HG02884 (cell line): ENCODE measurements around the gene FAM83F.

ENCODE experiments used
- ATAC-seq: cut with Tn5 transposase; IDR thresholded peaks from one replicate; pipeline ENCODE4 v1.9.1; 2021; ENCODE audit warnings: mild to moderate bottlenecking, moderate library complexity; ENCODE audit not compliant: unreplicated experiment

The FAM83F gene

DNA sequence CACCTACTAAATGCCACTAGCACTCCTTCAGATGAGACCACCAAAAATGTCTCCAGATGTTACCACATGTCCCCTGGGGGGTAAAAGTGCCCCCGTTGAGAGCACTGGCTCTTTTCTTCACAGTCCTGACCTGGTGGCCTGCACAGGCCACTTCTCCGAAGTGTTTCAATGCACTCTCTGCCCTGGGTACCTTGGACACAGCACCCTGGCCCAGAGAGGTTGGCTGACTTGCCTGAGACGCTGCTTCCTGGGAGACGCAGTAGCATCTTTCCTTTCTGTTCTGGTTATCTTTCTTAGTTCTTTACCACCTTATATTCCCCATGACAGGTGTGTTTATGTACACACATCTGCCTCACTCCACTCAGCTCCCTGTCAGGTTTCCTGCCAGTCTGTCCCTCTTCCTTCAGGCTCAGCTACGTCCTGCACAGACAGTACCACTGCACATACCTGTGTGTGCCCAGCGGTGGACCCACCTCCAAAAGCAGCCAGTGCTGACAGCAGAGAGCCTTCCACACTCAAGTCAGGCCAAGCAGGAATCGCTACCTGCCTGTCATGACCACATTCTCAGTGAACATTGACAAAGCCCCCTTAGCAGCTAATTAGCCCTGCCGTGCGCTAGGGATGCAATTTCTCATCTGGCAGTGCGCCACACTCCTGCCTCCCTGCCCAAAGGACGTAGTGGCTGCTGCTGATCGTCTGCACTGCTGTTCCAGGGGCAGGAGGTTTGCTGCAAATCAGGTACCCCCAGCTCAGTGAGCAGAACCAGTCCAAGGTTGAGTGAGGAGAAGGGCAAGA is 39.0 kb downstream of the FAM83F start:
- ATAC-seq, result no peak

DNA sequence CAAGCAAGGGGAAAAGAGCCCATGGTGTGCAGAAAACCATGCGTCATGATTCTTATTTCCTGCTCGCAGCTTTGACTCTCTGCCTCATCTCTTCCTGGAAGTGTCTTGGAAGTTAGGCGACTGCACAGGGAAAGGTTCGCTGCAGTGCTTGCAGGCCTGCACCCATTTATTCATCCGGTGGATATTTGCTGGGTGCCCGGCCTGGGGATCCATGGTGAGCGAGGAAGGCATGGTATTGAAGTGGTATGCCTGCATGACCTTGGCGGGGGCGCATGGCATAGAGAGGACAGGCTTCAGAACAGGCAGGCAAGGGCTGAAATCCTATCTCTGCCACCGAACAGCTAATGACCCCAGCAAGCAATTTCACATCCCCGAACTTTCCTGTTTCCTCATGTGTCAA is 40.6 kb downstream of the FAM83F start:
- no peak for ATAC-seq

DNA sequence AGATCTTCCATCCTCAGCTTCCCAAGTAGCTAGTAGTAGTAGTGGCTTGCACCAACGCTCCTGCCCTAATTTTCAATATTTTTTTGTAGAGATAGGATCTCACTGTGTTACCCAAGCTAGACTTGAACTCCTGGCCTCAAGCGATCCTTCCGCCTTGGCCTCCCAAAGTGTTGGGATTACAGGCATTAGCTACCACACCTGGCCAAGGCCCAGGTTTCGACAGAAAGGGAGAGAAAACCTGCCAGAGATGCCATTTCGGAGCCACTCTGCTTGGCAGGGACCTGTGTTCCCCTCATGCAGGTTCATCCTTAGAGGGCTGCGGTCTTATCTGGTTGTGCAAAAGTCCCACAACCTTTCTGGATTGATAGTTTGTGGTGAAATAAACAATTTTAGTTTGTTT is 41.4 kb downstream of the FAM83F start:
- no peak for ATAC-seq

DNA sequence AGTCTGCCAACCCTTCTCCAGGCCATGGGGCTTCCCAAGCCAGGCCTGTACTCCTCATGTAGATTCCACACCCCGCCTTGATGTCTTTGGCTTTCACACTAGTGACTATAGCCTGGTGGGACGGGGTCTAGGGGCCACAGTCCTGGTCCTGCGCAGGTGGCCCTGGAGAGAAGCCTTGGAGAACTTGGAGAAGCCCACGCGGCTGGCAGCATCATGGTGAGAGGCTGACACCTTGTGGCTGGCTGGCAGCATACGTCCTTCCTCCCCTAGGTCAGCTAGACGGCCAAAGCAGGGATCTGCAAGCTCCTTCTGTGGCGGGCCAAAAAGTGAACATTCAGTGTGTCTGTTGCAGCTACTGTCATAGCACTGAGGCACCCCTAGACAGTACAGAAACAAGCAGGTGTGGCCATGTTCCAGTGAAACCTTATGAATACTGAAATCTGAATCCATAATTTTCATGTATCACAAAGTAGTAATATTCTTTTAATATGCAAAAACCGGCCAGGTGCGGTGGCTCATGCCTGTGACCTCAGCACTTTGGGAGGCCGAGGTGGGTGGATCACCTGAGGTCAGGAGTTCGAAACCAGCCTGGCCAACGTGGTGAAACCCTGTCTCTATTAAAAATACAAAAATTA is 42.0 kb downstream of the FAM83F start:
- no peak for ATAC-seq

DNA sequence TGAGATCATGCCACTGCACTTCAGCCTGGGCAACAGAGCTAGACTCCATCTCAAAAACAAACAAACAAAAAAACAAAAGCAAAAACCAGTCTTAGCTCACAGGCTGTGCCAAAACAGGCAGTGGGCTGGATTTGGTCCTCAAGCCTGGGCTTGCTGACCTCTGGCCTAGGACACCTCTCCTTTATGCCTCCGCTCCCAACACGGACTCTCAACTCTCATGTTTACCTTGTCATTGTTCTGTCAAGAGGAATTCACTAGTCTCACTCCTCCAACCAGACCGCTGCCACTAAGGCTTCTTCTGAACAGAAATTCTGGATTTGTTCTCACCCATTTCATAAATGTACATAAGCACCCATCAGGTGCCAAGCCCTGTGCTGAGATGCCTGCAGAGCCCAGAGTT is 42.6 kb downstream of the FAM83F start:
- no peak for ATAC-seq

DNA sequence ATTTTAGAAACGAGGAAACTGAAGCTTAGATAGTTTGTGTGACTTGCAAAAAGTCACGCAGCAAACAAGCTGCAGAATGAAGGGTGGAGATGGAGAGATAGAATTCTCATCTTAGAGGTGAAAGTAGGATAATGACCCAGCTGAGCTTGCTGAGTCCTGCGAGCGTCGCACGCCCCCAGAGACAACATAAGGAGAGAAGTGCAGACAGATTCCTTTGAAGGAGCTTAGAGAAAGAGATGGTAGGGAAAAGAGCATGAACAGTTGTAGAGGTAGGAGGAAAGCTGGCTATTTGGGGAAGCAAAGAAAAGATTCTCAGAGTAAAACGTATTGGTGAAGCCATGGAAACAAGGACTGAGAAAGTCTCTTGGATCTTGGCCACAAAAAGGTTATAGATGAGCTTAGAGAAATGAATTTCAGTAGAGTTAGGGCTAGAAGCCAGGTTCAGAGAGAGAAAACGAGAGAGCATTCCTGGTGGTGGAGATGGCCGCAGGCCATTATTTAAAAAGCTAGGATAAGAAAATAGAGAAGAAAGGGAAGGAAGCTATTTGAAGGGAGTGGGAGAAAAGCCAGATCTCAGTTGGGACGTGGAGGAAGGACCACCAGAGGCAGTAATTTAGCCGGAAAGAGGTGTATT is 44.8 kb downstream of the FAM83F start:
- ATAC-seq, result no peak

DNA sequence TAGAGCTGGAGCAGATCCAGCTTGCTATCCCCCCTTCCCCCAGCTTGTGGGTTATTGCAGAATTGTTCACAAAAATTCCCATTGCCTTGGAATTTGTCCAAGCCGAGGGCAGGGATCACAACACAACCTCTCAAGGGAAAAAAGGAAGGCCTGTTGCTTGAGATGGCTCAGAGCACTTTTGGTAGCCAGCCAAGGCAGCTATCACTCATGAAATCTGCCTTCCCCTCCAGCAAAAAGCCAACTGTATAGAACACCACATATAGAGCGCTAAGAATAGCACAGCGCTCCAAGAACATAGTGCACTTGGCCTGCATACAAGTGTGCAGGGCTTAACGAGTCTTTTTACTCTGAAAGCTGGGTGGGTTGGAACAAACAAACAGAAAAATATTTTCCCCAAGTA is 46.2 kb downstream of the FAM83F start:
- ATAC-seq, result no peak

DNA sequence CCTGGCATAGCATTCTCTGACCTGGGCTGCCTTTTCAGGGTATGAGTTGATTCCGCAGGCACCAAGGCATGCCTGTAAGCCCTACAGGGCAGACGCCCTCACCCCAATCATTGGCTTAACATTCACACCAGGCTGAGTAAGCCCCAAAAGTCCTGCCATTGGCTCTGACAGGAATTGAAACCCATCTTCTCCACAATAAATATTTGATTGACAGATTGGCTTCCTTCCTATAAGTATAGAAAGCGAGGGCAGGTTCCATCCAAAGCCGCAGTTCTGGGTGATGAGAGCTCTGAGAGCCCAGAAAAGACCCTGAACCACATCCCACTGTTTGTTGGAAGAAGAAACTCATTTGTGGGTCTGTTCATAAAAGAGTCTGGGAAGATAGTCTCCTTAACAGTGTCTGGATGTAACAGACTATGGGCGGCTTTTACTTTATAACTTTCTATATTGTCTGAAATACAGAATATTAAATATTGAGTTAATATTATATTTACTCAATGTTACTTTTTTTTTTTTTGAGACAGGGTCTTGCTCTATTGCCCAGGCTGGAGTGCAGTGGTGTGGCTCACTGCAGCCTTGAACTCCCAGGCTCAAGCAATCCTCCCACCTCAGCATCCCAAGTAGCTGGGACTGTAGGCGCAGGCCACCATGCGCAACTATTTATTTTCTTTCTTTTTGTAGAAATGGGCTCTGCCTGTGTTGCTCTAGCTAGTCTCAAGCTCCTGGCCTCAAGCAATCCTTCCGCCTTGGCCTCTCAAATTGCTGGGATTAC is 46.8 kb downstream of the FAM83F start:
- no peak for ATAC-seq

DNA sequence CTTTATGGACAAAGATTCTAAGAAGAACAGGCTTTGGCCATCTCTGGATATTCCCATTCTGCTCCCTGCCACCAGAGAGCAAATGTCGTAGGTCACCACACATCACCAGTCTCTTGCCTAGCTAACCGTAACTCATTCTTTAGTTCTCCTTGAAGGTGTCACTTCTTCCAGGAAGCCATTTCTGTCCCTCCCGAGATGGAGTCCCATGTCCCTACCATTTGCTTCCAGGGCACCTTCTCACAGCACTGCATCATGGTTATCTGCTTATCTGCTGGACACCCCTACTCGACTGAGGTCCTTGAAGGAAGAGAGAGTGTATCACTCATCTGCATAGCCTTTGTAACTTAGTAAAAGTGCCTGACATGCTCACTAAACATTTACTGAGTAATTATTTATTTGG is 47.6 kb downstream of the FAM83F start:
- ATAC-seq, result no peak

DNA sequence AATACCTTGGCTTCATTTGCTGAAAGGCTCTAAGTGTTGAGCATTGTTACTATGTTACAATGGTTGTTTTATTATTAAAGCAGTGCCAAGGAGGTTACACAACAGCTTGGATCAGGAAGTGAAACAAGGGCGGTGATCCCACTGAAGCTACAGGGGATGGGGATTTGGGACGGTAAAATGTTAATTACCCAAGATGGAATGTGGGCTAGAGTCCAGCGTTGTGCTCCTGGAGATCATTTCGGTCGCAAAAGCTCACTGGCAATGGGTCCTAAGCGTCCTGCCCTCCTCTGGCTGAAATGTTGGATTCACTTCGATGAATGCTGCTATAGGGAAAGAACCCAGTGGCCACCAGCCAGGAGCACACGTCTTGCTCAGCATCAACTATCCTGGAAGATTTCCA is 48.3 kb downstream of the FAM83F start:
- ATAC-seq, result no peak

DNA sequence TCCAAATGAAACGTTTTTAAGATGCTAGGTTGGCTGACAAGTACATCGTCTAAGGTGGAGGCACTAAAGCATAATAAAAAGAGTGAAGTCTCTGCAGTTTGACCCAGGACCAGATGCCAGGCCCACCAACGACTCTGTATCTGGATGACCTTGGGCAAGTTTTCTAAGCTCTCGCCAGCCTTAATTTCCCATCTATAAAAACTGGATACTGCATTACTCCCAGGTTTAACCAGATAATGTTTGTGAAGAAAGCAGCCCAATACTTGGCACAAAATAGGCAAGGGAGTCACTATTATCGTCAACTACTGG is 49.0 kb downstream of the FAM83F start:
- ATAC-seq, result no peak

DNA sequence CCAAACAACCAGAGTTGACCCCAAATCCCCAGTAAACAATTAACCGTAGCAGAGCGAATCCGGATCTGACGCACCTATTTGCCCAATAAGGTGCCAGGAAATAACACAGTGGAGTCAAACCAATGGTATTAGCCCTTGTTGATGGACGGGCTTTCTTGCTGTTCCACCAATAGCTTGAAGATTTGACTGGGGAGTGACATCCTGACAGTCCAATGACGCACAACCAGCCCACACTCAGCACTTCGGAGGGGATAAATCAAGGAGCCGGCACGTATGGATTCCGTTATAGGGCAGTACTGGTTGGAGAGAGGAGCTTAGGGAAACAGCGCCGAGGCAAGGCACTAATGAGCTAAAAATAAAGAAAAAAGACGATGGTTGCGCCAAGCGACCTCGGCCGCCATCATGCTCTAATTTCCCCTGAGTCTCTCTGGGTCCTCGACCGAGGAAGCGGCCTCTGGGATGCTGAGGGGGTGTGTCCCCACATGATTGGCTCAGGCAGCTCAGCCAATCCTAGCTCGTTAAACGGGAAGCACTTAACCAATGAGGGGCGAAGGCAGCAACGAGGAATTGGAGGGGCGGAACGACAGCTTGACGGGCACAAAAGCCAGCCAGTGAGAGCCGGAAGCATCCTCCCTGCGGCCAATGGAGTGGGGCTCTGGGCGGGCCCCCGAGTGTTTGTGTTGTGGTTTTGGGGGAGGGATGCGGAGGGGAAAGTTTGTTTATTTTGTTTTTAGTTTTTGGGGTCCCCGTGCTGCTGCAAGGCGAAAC is 49.5 kb downstream of the FAM83F start:
- ATAC-seq, result peak; percentile 81

DNA sequence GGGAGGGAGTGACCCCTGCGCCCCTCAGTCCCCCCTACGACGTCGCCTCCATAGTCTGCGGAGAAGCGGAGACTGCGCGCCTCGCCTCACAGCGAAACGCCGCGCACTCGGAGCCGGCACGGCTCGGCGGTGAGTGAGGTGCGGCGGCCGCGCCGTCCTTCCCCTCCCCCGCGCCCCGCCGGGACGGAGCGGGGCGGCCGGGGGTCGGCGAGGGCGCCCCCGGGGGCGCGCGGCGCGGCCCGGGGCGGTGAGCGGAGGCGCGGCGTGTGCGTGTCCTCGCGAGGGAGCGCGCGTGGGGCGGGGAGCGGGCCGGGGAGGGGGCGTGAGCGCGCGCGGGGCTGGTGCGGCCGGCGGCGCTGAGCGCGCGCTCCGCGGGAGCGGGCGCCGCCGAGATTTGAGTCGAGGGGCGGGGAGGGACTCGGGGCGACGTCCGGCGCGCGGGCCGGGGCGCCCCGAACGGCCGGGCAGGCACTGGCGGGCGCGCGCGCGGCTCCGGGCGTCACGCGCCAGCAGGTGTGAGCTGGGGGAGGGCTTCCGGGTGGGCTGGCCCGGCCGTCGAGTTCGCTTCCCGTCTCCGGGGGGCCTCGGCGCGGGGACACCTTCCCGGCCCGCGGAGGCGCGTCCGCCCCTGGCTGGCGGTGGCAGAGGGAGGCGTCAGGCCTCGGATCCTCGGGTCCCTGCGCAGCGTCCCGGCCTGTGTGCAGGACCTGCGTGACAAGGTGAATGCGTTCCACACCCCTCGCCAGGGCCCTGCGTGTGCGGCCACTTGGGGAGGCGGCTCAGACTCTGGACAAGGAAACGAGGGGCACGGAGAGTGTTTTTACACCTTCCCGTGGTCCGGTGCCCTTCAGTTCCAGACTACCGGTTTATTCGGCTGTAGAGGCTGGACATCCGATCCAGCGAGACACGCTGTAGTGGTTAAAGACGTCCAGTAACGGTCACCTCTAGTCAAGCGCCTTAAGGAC is 50.4 kb downstream of the FAM83F start:
- ATAC-seq, result peak; percentile 22

DNA sequence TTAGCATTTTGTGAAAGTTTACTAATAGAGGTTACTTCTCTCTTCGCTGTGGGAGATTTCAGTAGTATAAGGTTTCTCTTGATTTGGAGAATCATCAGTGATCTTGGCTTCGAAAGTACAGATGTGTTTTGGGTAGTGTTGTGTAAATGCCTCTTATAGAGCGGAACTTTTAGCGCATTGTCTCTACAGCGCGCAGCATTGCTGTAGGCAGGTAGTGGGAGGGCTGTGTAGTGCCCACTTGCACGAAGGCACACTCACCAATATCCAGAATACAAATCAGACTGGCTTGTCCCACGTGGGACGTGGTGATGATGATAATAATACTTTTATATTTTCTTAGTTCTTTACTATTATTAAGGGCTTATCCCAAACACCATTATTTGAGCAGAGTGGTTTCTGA is 51.4 kb downstream of the FAM83F start:
- no peak for ATAC-seq

DNA sequence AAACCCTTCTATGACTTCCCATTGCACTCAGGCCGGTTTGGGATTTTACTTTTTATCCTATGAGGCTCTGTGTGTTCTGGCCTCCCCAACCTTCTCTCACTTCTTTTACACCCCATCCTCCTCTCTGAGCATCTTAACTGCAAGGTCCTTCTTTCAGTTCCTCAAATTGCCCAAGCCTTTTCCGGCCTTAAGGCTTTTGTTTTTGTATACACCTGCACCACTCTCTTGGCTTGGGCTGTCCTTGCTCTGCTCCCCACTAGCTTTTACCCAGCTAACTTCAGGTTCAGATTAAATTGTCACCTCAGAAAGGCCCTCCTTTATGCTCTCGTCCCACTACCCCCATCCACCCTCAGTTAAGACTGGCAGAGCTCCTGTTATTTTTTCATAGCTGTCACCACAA is 55.5 kb downstream of the FAM83F start:
- peak; percentile 74 for ATAC-seq

DNA sequence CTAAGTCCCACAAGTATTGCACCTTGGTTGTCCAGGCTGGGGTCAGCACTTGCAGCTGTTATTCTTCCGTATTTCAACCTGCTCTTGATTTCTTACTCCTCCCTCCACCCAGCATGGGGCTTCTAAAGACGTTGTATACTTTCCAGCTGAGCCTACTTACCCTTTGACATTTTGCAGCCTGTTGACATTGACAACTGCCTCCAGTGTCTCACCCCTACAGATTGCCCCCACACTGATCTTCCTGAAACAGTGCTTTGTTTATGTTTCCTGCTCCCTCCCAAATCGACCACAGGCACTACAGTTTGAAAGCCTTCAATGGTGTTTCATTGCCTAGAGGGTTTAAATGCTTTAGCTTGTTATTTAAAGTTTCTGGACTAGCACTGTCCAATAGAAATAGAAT is 56.6 kb downstream of the FAM83F start:
- no peak for ATAC-seq

DNA sequence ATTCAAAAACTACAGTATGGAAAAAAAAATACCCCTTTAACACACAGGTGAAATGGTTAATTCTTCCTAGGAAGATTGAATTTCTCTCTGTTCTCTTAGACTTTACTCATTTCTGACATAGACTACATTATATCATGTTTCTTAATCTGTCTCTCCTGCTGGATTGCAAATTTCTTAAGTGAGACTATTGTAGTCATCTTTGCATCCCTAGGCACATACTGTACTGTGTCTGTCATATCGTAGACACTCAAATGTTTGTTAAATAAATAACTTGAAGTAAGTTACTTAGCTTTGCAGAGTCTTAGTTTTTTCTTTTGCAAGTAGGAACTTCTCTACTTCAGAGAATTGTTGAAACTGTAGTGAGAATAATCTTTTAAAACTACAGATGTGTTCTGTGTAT is 58.7 kb downstream of the FAM83F start:
- ATAC-seq, result no peak

DNA sequence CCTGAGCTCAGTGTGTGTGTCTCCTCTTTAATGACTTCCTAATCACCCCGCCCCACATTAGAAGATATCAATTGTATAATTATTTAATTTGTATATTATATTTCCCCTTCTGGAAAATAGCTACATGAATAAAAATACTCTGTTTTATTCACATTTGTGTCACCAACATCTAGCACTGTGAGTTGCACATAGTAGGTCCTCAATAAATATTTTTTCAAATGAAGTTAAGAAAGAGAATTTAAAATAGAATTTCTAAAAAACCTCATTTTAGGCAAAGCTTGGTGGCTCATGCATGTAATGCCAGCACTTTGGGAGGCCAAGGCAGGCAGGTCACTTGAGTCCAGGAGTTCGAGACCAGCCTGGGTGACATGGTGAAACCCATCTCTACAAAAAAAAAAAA is 59.7 kb downstream of the FAM83F start:
- ATAC-seq, result no peak

DNA sequence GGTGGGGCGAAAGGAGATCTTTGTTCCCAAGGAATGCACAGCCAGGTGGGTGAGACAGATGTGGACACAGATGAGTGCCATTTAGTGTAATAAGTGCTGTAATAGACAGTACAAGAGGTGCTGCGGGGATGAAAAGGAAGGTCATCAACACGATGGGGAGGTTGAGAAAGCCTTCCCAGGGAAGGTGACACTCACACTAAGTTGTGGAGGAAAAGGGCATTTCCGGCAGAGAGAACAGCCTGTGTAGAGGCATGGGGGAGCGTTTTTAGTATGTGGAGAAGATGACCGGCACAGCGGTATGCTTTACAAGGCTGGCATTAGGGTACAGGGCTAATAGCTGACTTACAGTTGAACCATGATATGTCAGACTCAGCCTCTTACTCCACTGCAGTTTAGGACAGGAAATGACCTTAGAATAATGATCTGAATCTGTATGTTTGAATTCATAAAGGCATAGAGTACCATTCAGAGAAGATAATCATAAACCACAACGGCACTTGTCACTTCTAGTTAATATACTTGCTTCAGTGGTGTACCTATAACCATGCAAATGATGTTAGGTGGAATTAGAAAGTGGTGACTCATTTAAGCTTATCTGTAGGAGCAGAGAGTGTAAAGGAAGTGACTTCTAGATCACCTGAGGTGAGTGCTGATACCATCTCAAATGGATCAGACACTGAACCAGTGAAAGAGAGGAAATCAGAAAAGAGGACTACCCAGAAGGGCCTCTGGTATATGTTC is 60.6 kb downstream of the FAM83F start:
- peak; percentile 60 for ATAC-seq
